ENCODE measurements around the gene FER. TPM values are rescaled to one million over a fixed set of nuclear protein-coding genes. Genes with fewer than 3 reads are reported as not detected.
A peak's percentile ranks its signal among the peaks of the same experiment; 100 is the strongest.

The FER gene
- total RNA-seq, 1 experiment from 2014 or later: 18.0 TPM

DNA sequence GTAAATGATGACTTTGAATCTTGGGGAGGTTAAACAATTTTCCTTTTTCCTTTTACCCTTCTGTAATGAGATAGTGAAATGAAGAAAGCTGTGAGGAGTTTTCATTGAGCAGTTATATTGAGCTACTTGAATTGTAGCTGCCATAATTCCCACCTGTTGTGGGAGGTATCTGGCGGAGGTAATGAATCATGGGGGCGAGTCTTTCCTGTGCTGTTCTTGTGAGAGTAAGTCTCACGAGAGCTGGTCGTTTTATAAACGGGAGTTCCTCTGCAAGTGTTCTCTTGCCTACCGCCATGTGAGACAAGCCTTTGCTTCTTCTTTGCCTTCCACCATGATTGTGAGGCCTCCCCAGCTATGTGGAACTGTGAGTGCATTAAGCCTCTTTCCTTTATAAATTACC, 258.4 kb downstream of the FER start:
- WGBS (ENCODE audit: extremely low coverage, insufficient read length, low lambda C conversion rate): no CpG with 5 or more reads among the region's 6 CpGs

More for the DNA sequence above, 258.4 kb downstream of the FER start:
- Histone ChIP-seq H2BK12ac (ENCODE audit: insufficient read length, low read depth, low read length) (no peak overlapping the region), H3K9ac (ENCODE audit: extremely low read depth, insufficient read length, low read length) (no peak overlapping the region), H4K8ac (replicated peaks; ENCODE audit: insufficient read length, low read depth, low read length) (no peak overlapping the region), H2AK5ac (ENCODE audit: insufficient read length, low read length) (no peak overlapping the region), H3K4me1 (ENCODE audit: insufficient read depth, low read length) (no peaks in the 10 kb centered on the region), H3K9me3 (ENCODE audit: control insufficient read depth, low read depth, low read length) (no peaks in the 10 kb centered on the region), H3K14ac (ENCODE audit: insufficient read depth, low read length) (no peak overlapping the region), H3K23ac (ENCODE audit: insufficient read length, low read depth, low read length) (no peak overlapping the region), H3K18ac (ENCODE audit: insufficient read length, low read depth, low read length) (no peak overlapping the region), H3K79me1 (ENCODE audit: insufficient read depth, low read depth, low read length, poor library complexity, severe bottlenecking) (no peaks in the 10 kb centered on the region), H3K56ac (ENCODE audit: insufficient read length, low read depth, low read length) (no peak overlapping the region), H4K20me1 (ENCODE audit: control insufficient read depth, insufficient read depth, insufficient read length) (no peaks in the 10 kb centered on the region), H3K4ac (ENCODE audit: low read depth, low read length) (no peak overlapping the region), H2BK15ac (ENCODE audit: low read depth, low read length) (no peak overlapping the region), H4K5ac (ENCODE audit: insufficient read length, low read depth, low read length) (no peak overlapping the region), H3K79me2 (ENCODE audit: insufficient read depth, low read length) (no peaks in the 10 kb centered on the region), H2BK5ac (ENCODE audit: insufficient read length, low read length) (no peak overlapping the region), H2AFZ (ENCODE audit: low read length) (no peak overlapping the region), H3T11ph (ENCODE audit: low read length) (no peak overlapping the region), H2BK120ac (ENCODE audit: low read depth, low read length, poor library complexity, severe bottlenecking) (no peak overlapping the region), H3K27ac (ENCODE audit: insufficient read length, low read depth, low read length) (no peak overlapping the region), H2BK20ac (ENCODE audit: low read depth, low read length, poor library complexity, severe bottlenecking) (no peak overlapping the region), H3K4me2 (ENCODE audit: insufficient read depth, insufficient read length, low read length) (no peak overlapping the region), H3K27me3 (ENCODE audit: insufficient read depth, low read length) (no peaks in the 10 kb centered on the region), H3K23me2 (ENCODE audit: insufficient read length, low read depth, low read length, poor library complexity, severe bottlenecking) (no peaks in the 10 kb centered on the region), H4K91ac (ENCODE audit: insufficient read length, low read depth, low read length) (no peak overlapping the region)
- H3K27me3 Mint-ChIP-seq (ENCODE audit: low read depth): no peaks in the 10 kb centered on the region
- H3K27ac Mint-ChIP-seq: no peak overlapping the region
- no peaks in the 10 kb centered on the region for H3K9me3 Mint-ChIP-seq
- DNase-seq: peak; percentile 24
- TF ChIP-seq, protein P1, sequence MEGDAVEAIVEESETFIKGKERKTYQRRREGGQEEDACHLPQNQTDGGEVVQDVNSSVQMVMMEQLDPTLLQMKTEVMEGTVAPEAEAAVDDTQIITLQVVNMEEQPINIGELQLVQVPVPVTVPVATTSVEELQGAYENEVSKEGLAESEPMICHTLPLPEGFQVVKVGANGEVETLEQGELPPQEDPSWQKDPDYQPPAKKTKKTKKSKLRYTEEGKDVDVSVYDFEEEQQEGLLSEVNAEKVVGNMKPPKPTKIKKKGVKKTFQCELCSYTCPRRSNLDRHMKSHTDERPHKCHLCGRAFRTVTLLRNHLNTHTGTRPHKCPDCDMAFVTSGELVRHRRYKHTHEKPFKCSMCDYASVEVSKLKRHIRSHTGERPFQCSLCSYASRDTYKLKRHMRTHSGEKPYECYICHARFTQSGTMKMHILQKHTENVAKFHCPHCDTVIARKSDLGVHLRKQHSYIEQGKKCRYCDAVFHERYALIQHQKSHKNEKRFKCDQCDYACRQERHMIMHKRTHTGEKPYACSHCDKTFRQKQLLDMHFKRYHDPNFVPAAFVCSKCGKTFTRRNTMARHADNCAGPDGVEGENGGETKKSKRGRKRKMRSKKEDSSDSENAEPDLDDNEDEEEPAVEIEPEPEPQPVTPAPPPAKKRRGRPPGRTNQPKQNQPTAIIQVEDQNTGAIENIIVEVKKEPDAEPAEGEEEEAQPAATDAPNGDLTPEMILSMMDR (conservative IDR thresholded peaks at IDR 0.05): no peak
- no peak overlapping the region for H3K4me3 Mint-ChIP-seq
- H3K36me3 Mint-ChIP-seq (ENCODE audit: insufficient read depth in 1 of 3, low read depth in 3 of 3): 0 out of 7 replicates have a peak, but pooled peaks cover 0 to 3% (median 0%) of the 10 kb centered on the region in 3 experiments
- H3K4me1 Mint-ChIP-seq: no peaks in the 10 kb centered on the region
